ENCODE results near the gene APOBEC2.
"Not testable (repeated sequence)": the region's sequence is repeated elsewhere in the genome, so short reads cannot be mapped to it uniquely, and the experiment has no call there.

GRCh38 chr6:41015860-41016259 lies 37.1 kb upstream of the APOBEC2 start:
- not testable (repeated sequence) for TF ChIP-seq KAT2B (IDR thresholded peaks at IDR 0.05; ENCODE audit: low read depth, low read length); ZNF121 (CRISPR knock-in tag; conservative IDR thresholded peaks at IDR 0.05); SP1 (CRISPR knock-in tag; IDR thresholded peaks at IDR 0.05); CREB3 (tag; conservative IDR thresholded peaks at IDR 0.05; ENCODE audit: low read depth); CTCF (IDR thresholded peaks at IDR 0.05 in 2 of 3, conservative IDR thresholded peaks at IDR 0.05 in 1 of 3; ENCODE audit: insufficient read depth in 2 of 3, low read depth in 1 of 3, low read length in 3 of 3)

All from K562 (cell line).